ENCODE data around the gene ZNF581. TPM values are rescaled to one million over a fixed set of nuclear protein-coding genes. Genes with fewer than 3 reads are reported as not detected.

The ZNF581 gene
- polyA plus RNA-seq, 3 donors = 25.1 to 31.6 (median 29.4) TPM

DNA sequence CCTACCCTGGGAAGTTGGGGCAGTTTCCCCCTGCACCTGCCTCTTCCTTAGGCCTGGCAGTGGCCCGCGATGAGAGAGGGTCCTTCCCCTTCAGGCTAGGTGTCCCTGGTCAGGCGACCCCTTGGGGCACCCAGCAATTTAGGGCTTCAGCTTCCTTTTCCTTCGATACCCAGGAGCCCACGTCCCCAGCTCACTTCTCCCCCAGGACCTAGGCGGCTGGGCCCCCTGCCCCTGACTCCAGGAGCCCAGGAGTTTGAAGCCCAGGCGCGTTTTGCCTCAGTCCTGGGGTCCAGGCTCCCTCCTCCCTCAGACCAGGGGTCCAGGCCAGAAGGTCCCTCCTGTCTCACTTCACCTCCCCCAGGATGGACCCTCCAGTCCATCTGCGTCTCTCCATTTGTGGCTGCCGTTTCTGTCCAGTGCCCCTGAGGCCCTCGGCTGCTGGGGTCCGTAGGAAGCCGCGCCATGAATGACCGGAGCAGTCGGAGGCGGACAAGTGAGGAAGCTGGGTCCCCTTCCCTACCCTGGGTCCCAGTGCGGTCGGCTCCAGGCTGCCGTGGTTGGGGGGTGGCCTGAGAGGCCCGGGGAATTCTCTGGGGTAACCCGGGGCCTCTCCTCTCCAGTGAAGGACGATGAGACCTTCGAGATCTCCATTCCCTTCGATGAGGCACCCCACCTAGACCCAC is 5.3 kb downstream of the ZNF581 start:
- peak overlapping the region; percentile 65 for H3K9ac ChIP-seq (ENCODE audit: insufficient read depth, low read length, poor library complexity, severe bottlenecking)
- Mint-ChIP-seq H3K36me3 (peaks cover 9 to 32% of the 10 kb centered on the region in 2 donors), H3K4me1 (peaks cover 39% of the 10 kb centered on the region), H3K27ac (peak overlapping the region in 1 of 7 donors; percentile 28), H3K4me3 (peak overlapping the region; percentile 75 to 88), H3K27me3 (ENCODE audit: low read depth in 3 of 3) (peaks cover 6 to 11% (median 8%) of the 10 kb centered on the region in 3 donors), H3K9me3 (peaks cover 0 to 2% (median 0%) of the 10 kb centered on the region in 7 donors)
- no peak overlapping the region for H3K27ac ChIP-seq (ENCODE audit: low read depth in 1 of 2, low read length in 2 of 2)
- peak in 1 of 3 donors; percentile 23 for DNase-seq
- peaks cover 18% of the 10 kb centered on the region for H3K79me2 ChIP-seq (ENCODE audit: insufficient read depth, low read length)
- peak overlapping the region; percentile 88 for H2AFZ ChIP-seq (ENCODE audit: insufficient read depth, low read depth, low read length, poor library complexity, severe bottlenecking)
- peak overlapping the region; percentile 92 for H3K4me2 ChIP-seq (replicated peaks; ENCODE audit: extremely low read depth, low read length, poor library complexity, severe bottlenecking)
- no peaks in the 10 kb centered on the region for H3K27me3 ChIP-seq (ENCODE audit: control insufficient read depth in 2 of 2, insufficient read depth in 2 of 2, low read length in 2 of 2)
- 9% methylated on average over 19 of the region's 25 CpGs for WGBS (ENCODE audit: insufficient coverage)
- TF ChIP-seq, protein P1, sequence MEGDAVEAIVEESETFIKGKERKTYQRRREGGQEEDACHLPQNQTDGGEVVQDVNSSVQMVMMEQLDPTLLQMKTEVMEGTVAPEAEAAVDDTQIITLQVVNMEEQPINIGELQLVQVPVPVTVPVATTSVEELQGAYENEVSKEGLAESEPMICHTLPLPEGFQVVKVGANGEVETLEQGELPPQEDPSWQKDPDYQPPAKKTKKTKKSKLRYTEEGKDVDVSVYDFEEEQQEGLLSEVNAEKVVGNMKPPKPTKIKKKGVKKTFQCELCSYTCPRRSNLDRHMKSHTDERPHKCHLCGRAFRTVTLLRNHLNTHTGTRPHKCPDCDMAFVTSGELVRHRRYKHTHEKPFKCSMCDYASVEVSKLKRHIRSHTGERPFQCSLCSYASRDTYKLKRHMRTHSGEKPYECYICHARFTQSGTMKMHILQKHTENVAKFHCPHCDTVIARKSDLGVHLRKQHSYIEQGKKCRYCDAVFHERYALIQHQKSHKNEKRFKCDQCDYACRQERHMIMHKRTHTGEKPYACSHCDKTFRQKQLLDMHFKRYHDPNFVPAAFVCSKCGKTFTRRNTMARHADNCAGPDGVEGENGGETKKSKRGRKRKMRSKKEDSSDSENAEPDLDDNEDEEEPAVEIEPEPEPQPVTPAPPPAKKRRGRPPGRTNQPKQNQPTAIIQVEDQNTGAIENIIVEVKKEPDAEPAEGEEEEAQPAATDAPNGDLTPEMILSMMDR (IDR thresholded peaks at IDR 0.05) = no peak
- peaks cover 10% of the 10 kb centered on the region for H4K20me1 ChIP-seq (ENCODE audit: insufficient read depth, low read length)
- peaks cover 39 to 46% of the 10 kb centered on the region in 2 donors for H3K4me1 ChIP-seq (ENCODE audit: control insufficient read depth in 1 of 2, insufficient read depth in 2 of 2, low read length in 2 of 2)
- peak overlapping the region; percentile 46 to 83 (median 61) for H3K4me3 ChIP-seq (replicated peaks in 1 of 3; ENCODE audit: low read depth in 2 of 3, low read length in 3 of 3)
- peaks cover 11 to 13% of the 10 kb centered on the region in 2 donors for H3K36me3 ChIP-seq (replicated peaks in 1 of 2; ENCODE audit: control insufficient read depth in 1 of 2, insufficient read depth in 2 of 2, low read length in 2 of 2)
- no peaks in the 10 kb centered on the region for H3K9me3 ChIP-seq (replicated peaks in 1 of 2; ENCODE audit: control insufficient read depth in 1 of 2, insufficient read depth in 1 of 2, low read length in 2 of 2)
- intact Hi-C loops (cut with micrococcal nuclease) = no loop called here

DNA sequence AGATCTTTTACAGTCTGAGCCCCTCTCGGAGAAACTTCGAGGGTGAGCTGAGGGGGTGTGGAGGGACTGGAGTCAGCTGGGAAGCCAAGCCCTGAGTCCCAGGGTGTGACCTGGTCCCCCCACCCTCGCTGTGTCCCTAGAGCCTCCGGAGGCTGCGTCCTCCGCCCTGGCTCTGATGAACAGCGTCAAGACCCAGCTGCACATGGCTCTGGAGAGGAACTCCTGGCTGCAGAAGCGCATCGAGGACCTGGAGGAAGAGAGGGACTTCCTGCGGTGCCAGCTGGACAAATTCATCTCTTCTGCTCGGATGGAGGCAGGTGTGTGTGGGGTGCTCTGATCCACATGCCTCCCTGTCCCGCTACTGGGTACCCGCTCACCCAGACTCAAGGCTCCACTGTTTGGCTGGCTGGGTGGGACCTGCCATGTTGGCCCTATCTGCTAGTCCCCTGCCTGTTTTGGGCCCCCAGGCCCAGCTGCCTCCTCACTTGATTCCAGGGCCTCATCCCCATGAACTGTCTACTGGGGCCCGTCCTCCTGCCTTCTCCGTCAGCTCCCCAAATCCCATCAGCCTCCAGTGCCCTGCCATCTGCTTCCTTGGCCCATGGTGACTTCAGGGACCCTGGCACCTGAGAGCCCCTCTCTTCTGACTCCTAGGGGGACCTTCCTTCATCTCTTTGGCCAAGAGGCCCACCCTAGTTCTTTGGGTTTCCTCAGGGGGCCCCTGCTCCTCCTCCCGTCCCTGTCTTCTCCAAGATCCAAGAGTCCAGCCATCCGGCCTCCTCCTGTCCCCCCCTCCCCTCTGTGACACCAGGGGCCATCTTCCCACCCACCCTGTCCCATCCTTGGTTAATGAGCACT is 6.0 kb downstream of the ZNF581 start:
- H3K4me1 Mint-ChIP-seq = peaks cover 31% of the 10 kb centered on the region

More for the DNA sequence above, 6.0 kb downstream of the ZNF581 start:
- H3K9me3 Mint-ChIP-seq = peaks cover 0 to 2% (median 0%) of the 10 kb centered on the region in 7 donors
- peaks cover 9 to 30% of the 10 kb centered on the region in 2 donors for H3K36me3 Mint-ChIP-seq
- Histone ChIP-seq H3K36me3 (replicated peaks in 1 of 2; ENCODE audit: control insufficient read depth in 1 of 2, insufficient read depth in 2 of 2, low read length in 2 of 2) (peaks cover 11 to 12% of the 10 kb centered on the region in 2 donors), H3K4me1 (ENCODE audit: control insufficient read depth in 1 of 2, insufficient read depth in 2 of 2, low read length in 2 of 2) (peaks cover 32 to 38% of the 10 kb centered on the region in 2 donors), H4K20me1 (ENCODE audit: insufficient read depth, low read length) (peaks cover 5% of the 10 kb centered on the region), H3K79me2 (ENCODE audit: insufficient read depth, low read length) (peaks cover 11% of the 10 kb centered on the region), H3K4me2 (replicated peaks; ENCODE audit: extremely low read depth, low read length, poor library complexity, severe bottlenecking) (peak overlapping the region; percentile 92), H3K9me3 (replicated peaks in 1 of 2; ENCODE audit: control insufficient read depth in 1 of 2, insufficient read depth in 1 of 2, low read length in 2 of 2) (no peaks in the 10 kb centered on the region), H3K27me3 (ENCODE audit: control insufficient read depth in 2 of 2, insufficient read depth in 2 of 2, low read length in 2 of 2) (no peaks in the 10 kb centered on the region), H3K4me3 (replicated peaks in 1 of 3; ENCODE audit: low read depth in 2 of 3, low read length in 3 of 3) (peak overlapping the region in 1 of 3 experiments; percentile 83), H2AFZ (ENCODE audit: insufficient read depth, low read depth, low read length, poor library complexity, severe bottlenecking) (no peak overlapping the region), H3K9ac (ENCODE audit: insufficient read depth, low read length, poor library complexity, severe bottlenecking) (no peak overlapping the region), H3K27ac (ENCODE audit: low read depth in 1 of 2, low read length in 2 of 2) (no peak overlapping the region)
- TF ChIP-seq, protein P1 (IDR thresholded peaks at IDR 0.05) = no peak
- peaks cover 6 to 11% (median 8%) of the 10 kb centered on the region in 3 donors for H3K27me3 Mint-ChIP-seq (ENCODE audit: low read depth in 3 of 3)
- intact Hi-C loops (cut with micrococcal nuclease) = loop anchor here in 1 of 2 donors (10.0 kb wide), 1 partner anchor 1455 kb away; the partner anchor contains the start of gene TSEN34
- no peak overlapping the region for H3K4me3 Mint-ChIP-seq
- 67% methylated on average over 14 of the region's 17 CpGs for WGBS (ENCODE audit: insufficient coverage)
- no peak for DNase-seq
- peak overlapping the region in 1 of 7 donors; percentile 32 for H3K27ac Mint-ChIP-seq

All from CD14-positive monocyte (primary cell).